WTC11 (cell line): ENCODE data around the gene SLC16A13.
A peak's percentile ranks its signal among the peaks of the same experiment; 100 is the strongest.

ENCODE experiments used
- ATF2 ChIP-seq: sonication (generic); formaldehyde crosslinking; IDR thresholded peaks from 2 replicates; pipeline ENCODE4 v1.8.1; 2022; ENCODE audit warnings: low read depth, missing genetic modification reagents, borderline replicate concordance
- CREB1 ChIP-seq: sonication (generic); formaldehyde crosslinking; IDR thresholded peaks from 2 replicates; pipeline ENCODE4 v1.8.0; 2023; ENCODE audit warnings: mild to moderate bottlenecking, missing genetic modification reagents
- CTCF ChIP-seq: fragments of 200-600 bp; IDR thresholded peaks from 2 replicates; pipeline ENCODE4 v1.8.0; 2022; ENCODE audit warnings: antibody characterized with exemption
- E2F1 ChIP-seq: sonication (generic); formaldehyde crosslinking; IDR thresholded peaks from 2 replicates; pipeline ENCODE4 v1.8.0; 2022; ENCODE audit warnings: mild to moderate bottlenecking, missing genetic modification reagents
- E2F4 ChIP-seq: sonication (generic); formaldehyde crosslinking; IDR thresholded peaks from 2 replicates; pipeline ENCODE4 v1.8.1; 2022; ENCODE audit warnings: low read depth, mild to moderate bottlenecking, moderate library complexity, missing genetic modification reagents, borderline replicate concordance
- IRF2 ChIP-seq: sonication (generic); formaldehyde crosslinking; IDR thresholded peaks from 2 replicates; pipeline ENCODE4 v1.8.0; 2022; ENCODE audit warnings: low read depth, missing genetic modification reagents, borderline replicate concordance
- MLX ChIP-seq: sonication (generic); formaldehyde crosslinking; IDR thresholded peaks from 2 replicates; pipeline ENCODE4 v1.8.1; 2023; ENCODE audit warnings: mild to moderate bottlenecking, missing genetic modification reagents, moderate library complexity
- RELA ChIP-seq: sonication (generic); formaldehyde crosslinking; IDR thresholded peaks from 2 replicates; pipeline ENCODE4 v1.8.1; 2022; ENCODE audit warnings: missing genetic modification reagents, mild to moderate bottlenecking, borderline replicate concordance
- TEAD4 ChIP-seq: sonication (generic); formaldehyde crosslinking; IDR thresholded peaks from 2 replicates; pipeline ENCODE4 v1.8.0; 2022; ENCODE audit warnings: mild to moderate bottlenecking, missing genetic modification reagents
- USF2 ChIP-seq: sonication (generic); formaldehyde crosslinking; IDR thresholded peaks from 2 replicates; pipeline ENCODE4 v1.8.1; 2023; ENCODE audit warnings: mild to moderate bottlenecking, missing genetic modification reagents, moderate library complexity
- ZNF138 ChIP-seq: sonication (generic); formaldehyde crosslinking; conservative IDR thresholded peaks from 2 replicates; pipeline ENCODE4 v1.8.1; 2022; ENCODE audit warnings: mild to moderate bottlenecking, moderate library complexity, missing genetic modification reagents

GRCh38 chr17:7014261-7014994 is 21.4 kb upstream of the SLC16A13 start:
- TF ChIP-seq CTCF (peak; percentile 65), ATF2 (no peak), ZNF138 (CRISPR knock-in tag) (no peak), USF2 (peak; percentile 47), TEAD4 (CRISPR knock-in tag) (no peak), IRF2 (CRISPR knock-in tag) (no peak), E2F4 (CRISPR knock-in tag) (no peak), CREB1 (CRISPR knock-in tag) (no peak), E2F1 (CRISPR knock-in tag) (no peak), MLX (CRISPR knock-in tag) (no peak), RELA (CRISPR knock-in tag) (no peak)
